ENCODE measurements around the gene IMMP2L.
"Not testable (repeated sequence)": the region's sequence is repeated elsewhere in the genome, so short reads cannot be mapped to it uniquely, and the experiment has no call there.

DNA sequence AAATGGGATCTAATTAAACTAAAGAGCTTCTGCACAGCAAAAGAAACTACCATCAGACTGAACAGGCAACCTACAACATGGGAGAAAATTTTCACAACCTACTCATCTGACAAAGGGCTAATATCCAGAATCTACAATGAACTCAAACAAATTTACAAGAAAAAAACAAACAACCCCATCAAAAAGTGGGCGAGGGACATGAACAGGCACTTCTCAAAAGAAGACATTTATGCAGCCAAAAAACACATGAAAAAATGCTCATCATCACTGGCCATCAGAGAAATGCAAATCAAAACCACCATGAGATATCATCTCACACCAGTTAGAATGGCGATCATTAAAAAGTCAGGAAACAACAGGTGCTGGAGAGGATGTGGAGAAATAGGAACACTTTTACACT, 111.6 kb downstream of the IMMP2L start:
- TF ChIP-seq POLR2A (IDR thresholded peaks at IDR 0.05; ENCODE audit: insufficient read depth in 1 of 2, low read depth in 2 of 2, low read length in 2 of 2); ZNF101 (CRISPR knock-in tag; IDR thresholded peaks at IDR 0.05; ENCODE audit: borderline replicate concordance, low read depth); EED (CRISPR knock-in tag; IDR thresholded peaks at IDR 0.05); ZNF138 (CRISPR knock-in tag; IDR thresholded peaks at IDR 0.05; ENCODE audit: low read depth); JUN (CRISPR knock-in tag; IDR thresholded peaks at IDR 0.05): not testable (repeated sequence)
- TF ChIP-seq, protein P1, sequence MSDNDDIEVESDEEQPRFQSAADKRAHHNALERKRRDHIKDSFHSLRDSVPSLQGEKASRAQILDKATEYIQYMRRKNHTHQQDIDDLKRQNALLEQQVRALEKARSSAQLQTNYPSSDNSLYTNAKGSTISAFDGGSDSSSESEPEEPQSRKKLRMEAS (IDR thresholded peaks at IDR 0.05) = not testable (repeated sequence)
- TF ChIP-seq, protein P2, sequence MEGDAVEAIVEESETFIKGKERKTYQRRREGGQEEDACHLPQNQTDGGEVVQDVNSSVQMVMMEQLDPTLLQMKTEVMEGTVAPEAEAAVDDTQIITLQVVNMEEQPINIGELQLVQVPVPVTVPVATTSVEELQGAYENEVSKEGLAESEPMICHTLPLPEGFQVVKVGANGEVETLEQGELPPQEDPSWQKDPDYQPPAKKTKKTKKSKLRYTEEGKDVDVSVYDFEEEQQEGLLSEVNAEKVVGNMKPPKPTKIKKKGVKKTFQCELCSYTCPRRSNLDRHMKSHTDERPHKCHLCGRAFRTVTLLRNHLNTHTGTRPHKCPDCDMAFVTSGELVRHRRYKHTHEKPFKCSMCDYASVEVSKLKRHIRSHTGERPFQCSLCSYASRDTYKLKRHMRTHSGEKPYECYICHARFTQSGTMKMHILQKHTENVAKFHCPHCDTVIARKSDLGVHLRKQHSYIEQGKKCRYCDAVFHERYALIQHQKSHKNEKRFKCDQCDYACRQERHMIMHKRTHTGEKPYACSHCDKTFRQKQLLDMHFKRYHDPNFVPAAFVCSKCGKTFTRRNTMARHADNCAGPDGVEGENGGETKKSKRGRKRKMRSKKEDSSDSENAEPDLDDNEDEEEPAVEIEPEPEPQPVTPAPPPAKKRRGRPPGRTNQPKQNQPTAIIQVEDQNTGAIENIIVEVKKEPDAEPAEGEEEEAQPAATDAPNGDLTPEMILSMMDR (CRISPR knock-in tag; IDR thresholded peaks at IDR 0.05) = not testable (repeated sequence)

Data from HepG2 (cell line).